ENCODE results near the gene NXPH1.

Gene NXPH1

GRCh38 chr7:8413600-8413999 lies 19.8 kb upstream of the NXPH1 start:
- Histone ChIP-seq H3K9me3 (ENCODE audit: control insufficient read depth, insufficient read depth, low read length) (no peaks in the 10 kb centered on the region), H3K9ac (ENCODE audit: low read depth, low read length) (no peak overlapping the region), H3K36me3 (ENCODE audit: control insufficient read depth, insufficient read depth, low read length) (no peaks in the 10 kb centered on the region), H3K27me3 (ENCODE audit: control insufficient read depth, insufficient read depth, low read length) (no peaks in the 10 kb centered on the region), H3K4me1 (ENCODE audit: control insufficient read depth, insufficient read depth, low read length) (peaks cover 4% of the 10 kb centered on the region), H3K4me3 (ENCODE audit: low read depth, low read length) (no peak overlapping the region)

DNA sequence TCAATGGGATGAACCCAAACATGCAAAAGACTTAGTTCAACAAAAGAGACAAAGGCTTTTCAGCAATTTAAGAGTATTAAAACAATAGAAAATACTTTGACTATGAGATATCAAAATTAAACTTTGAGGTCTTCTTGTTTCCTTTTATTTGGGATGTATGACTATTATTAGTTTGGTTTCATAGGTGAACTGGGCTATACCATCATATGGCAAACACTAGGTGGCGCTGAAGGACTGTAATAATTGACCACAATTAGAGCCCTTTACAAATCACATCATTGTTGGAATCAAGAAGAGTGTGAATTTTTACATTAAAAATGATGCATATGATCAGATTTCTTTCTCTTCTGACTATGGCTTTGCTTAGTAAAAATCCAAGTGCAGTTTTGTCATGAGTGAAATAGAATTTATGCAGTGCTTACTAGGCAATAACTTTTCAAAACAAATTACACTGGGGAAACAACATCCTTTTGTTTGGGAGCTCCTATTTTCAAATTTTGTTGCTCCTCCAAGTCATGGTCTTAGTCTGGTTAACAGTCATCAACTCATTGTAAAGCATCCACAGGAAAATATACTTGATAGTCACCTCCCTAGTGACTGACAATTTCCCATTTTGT lies 14.7 kb upstream of the NXPH1 start:
- H3K27me3 ChIP-seq (ENCODE audit: control insufficient read depth, insufficient read depth, low read length) = no peaks in the 10 kb centered on the region
- H3K9me3 ChIP-seq (ENCODE audit: control insufficient read depth, insufficient read depth, low read length) = no peaks in the 10 kb centered on the region
- no peaks in the 10 kb centered on the region for H3K36me3 ChIP-seq (ENCODE audit: control insufficient read depth, insufficient read depth, low read length)
- H3K4me3 ChIP-seq (ENCODE audit: low read depth, low read length) = no peak overlapping the region
- H3K9ac ChIP-seq (ENCODE audit: low read depth, low read length) = no peak overlapping the region
- no peaks in the 10 kb centered on the region for H3K4me1 ChIP-seq (ENCODE audit: control insufficient read depth, insufficient read depth, low read length)

DNA sequence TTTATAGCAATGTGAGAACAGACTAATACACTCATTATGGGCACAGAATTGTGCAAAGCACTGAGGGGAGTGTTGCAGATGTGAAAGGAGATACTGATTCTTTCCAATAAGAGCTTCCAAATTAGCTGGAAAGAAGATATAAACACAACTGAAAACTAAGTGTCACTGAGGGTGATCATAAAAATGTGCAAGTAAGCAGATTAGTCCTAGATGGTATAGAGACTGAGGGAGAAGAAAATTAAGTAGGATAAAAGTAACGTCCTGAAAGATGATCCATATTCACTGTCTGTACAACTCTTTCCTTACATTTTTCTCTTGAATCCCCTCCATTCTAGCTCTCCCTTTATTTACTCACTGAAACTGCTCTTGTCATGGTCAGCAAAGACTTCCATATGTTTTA lies 11.2 kb upstream of the NXPH1 start:
- Histone ChIP-seq H3K36me3 (ENCODE audit: control insufficient read depth, insufficient read depth, low read length) (no peaks in the 10 kb centered on the region), H3K4me3 (ENCODE audit: low read depth, low read length) (no peak overlapping the region), H3K9ac (ENCODE audit: low read depth, low read length) (no peak overlapping the region), H3K4me1 (ENCODE audit: control insufficient read depth, insufficient read depth, low read length) (no peaks in the 10 kb centered on the region), H3K9me3 (ENCODE audit: control insufficient read depth, insufficient read depth, low read length) (no peaks in the 10 kb centered on the region), H3K27me3 (ENCODE audit: control insufficient read depth, insufficient read depth, low read length) (peaks cover 10% of the 10 kb centered on the region)

GRCh38 chr7:8423057-8423456 lies 10.4 kb upstream of the NXPH1 start:
- H3K9ac ChIP-seq (ENCODE audit: low read depth, low read length) = no peak overlapping the region
- peaks cover 10% of the 10 kb centered on the region for H3K27me3 ChIP-seq (ENCODE audit: control insufficient read depth, insufficient read depth, low read length)
- H3K4me3 ChIP-seq (ENCODE audit: low read depth, low read length) = no peak overlapping the region
- no peaks in the 10 kb centered on the region for H3K9me3 ChIP-seq (ENCODE audit: control insufficient read depth, insufficient read depth, low read length)
- no peaks in the 10 kb centered on the region for H3K36me3 ChIP-seq (ENCODE audit: control insufficient read depth, insufficient read depth, low read length)
- no peaks in the 10 kb centered on the region for H3K4me1 ChIP-seq (ENCODE audit: control insufficient read depth, insufficient read depth, low read length)

DNA sequence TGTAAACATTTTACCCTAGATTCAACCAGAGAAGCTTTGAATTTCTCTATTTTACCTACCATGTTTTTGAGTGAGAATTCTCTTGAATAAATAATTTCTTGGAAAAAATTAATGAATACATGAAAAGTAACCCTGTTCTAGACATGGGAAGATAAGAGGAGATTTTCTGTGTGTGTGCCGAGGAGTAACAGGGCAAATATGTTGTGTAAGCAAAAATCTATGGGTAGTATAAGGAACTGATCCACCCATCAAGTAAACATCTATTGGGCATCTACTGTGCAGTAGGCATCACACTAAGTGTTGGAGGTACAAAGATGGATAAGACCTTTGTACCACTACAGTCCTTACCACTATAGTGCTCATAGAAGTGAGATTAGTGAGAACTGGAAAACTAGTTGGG lies 8.2 kb upstream of the NXPH1 start:
- no peak overlapping the region for H3K4me3 ChIP-seq (ENCODE audit: low read depth, low read length)
- peaks cover 16% of the 10 kb centered on the region for H3K27me3 ChIP-seq (ENCODE audit: control insufficient read depth, insufficient read depth, low read length)
- H3K4me1 ChIP-seq (ENCODE audit: control insufficient read depth, insufficient read depth, low read length) = no peaks in the 10 kb centered on the region
- no peak overlapping the region for H3K9ac ChIP-seq (ENCODE audit: low read depth, low read length)
- H3K9me3 ChIP-seq (ENCODE audit: control insufficient read depth, insufficient read depth, low read length) = no peaks in the 10 kb centered on the region
- no peaks in the 10 kb centered on the region for H3K36me3 ChIP-seq (ENCODE audit: control insufficient read depth, insufficient read depth, low read length)

DNA sequence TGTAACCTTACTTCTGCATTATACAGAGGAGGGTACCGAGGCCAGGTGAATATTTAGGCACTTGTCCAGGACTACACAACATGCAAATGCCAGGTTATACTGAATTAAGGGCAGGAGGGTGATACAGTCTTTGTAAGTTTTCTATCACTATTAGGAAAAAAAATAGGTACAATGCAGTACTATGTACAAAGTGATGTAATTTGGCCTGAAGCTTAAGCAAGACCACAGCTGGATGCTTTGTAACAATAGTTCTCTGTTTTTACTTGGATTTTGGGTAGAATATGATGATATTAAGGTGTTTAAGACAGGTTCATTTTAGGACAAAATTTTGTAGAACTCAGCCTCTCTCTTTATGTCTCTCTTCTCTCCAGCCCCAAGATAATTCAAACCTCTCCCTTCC lies 2.8 kb upstream of the NXPH1 start:
- H3K4me3 ChIP-seq (ENCODE audit: low read depth, low read length) = no peak overlapping the region
- H3K36me3 ChIP-seq (ENCODE audit: control insufficient read depth, insufficient read depth, low read length) = no peaks in the 10 kb centered on the region
- no peaks in the 10 kb centered on the region for H3K9me3 ChIP-seq (ENCODE audit: control insufficient read depth, insufficient read depth, low read length)
- peaks cover 69% of the 10 kb centered on the region for H3K27me3 ChIP-seq (ENCODE audit: control insufficient read depth, insufficient read depth, low read length)
- no peak overlapping the region for H3K9ac ChIP-seq (ENCODE audit: low read depth, low read length)
- no peaks in the 10 kb centered on the region for H3K4me1 ChIP-seq (ENCODE audit: control insufficient read depth, insufficient read depth, low read length)

DNA sequence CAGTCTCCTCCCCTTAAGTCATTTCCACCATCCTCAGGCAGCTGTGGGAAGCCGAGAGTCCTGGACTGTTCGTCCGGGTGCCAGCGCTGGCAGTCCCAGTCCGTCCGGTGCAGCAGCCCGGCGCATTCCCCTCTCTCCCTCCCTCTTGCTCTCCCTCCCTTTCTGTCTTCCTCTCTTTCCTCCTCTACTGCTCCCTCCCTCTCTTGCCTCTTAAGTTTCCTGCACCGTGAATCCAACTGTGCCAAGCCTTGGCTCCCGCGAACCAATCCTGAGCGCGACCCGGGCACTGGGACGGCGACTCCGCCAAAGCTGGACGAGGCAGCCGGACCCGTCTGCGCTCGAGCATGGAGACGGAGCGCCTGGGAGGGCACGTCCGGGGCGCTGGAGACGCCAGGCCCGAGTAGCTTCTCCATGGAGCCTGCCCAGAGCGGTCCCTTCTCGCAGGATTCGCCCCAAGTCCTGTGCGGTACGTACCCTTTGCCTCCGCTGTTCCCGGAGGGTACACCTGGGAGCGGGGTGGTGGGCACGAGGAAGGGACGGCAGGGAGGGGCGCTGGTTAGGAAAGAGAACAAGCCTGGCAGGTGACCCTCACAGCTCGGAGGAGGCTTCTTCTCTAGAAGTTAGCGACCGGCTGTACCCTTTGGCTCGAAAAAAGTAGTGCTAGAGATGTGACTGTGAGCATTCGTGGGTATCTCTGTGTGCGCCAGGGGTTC lies 1.0 kb downstream of the NXPH1 start:
- Histone ChIP-seq H3K4me1 (ENCODE audit: control insufficient read depth, insufficient read depth, low read length) (peaks cover 5% of the 10 kb centered on the region), H3K9ac (ENCODE audit: low read depth, low read length) (no peak overlapping the region), H3K9me3 (ENCODE audit: control insufficient read depth, insufficient read depth, low read length) (no peaks in the 10 kb centered on the region), H3K36me3 (ENCODE audit: control insufficient read depth, insufficient read depth, low read length) (no peaks in the 10 kb centered on the region), H3K4me3 (ENCODE audit: low read depth, low read length) (peak overlapping the region; percentile 69), H3K27me3 (ENCODE audit: control insufficient read depth, insufficient read depth, low read length) (peaks cover 93% of the 10 kb centered on the region)

- peak overlapping the region; percentile 69 for H3K4me3 ChIP-seq (ENCODE audit: low read depth, low read length)
- H3K36me3 ChIP-seq (ENCODE audit: control insufficient read depth, insufficient read depth, low read length) = no peaks in the 10 kb centered on the region
- no peak overlapping the region for H3K9ac ChIP-seq (ENCODE audit: low read depth, low read length)
Observed at GRCh38 chr7:8435095-8435494, 1.7 kb downstream of the NXPH1 start.

GRCh38 chr7:8435590-8436545 lies 2.5 kb downstream of the NXPH1 start:
- H3K9me3 ChIP-seq (ENCODE audit: control insufficient read depth, insufficient read depth, low read length) = no peaks in the 10 kb centered on the region
- H3K9ac ChIP-seq (ENCODE audit: low read depth, low read length) = no peak overlapping the region
- H3K27me3 ChIP-seq (ENCODE audit: control insufficient read depth, insufficient read depth, low read length) = peaks cover 99% of the 10 kb centered on the region
- H3K4me1 ChIP-seq (ENCODE audit: control insufficient read depth, insufficient read depth, low read length) = peaks cover 5% of the 10 kb centered on the region
- peak overlapping the region; percentile 35 for H3K4me3 ChIP-seq (ENCODE audit: low read depth, low read length)
- no peaks in the 10 kb centered on the region for H3K36me3 ChIP-seq (ENCODE audit: control insufficient read depth, insufficient read depth, low read length)

More at GRCh38 chr7:8435095-8435494, 1.7 kb downstream of the NXPH1 start:
- Histone ChIP-seq H3K27me3 (ENCODE audit: control insufficient read depth, insufficient read depth, low read length) (peaks cover 99% of the 10 kb centered on the region), H3K4me1 (ENCODE audit: control insufficient read depth, insufficient read depth, low read length) (peaks cover 5% of the 10 kb centered on the region), H3K9me3 (ENCODE audit: control insufficient read depth, insufficient read depth, low read length) (no peaks in the 10 kb centered on the region)

DNA sequence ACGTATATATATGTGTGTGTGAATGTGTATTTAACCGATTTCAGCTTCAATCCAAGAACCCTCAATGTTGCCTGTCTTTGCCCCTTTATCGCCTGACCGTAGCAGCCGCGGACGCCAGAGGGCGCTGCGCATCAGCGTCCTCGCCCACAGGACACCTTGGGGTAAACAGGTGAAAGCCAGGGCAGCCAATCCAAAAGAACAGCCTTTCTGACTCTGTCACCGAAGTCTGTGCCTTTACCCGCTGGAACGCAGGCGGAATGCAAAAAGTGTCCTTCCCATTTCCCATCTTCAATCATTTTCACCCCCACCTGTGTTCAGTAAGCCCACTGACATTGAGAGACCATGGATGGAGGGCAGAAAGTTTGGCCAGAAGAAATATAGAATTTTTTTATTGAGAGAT lies 3.6 kb downstream of the NXPH1 start:
- H3K36me3 ChIP-seq (ENCODE audit: control insufficient read depth, insufficient read depth, low read length) = no peaks in the 10 kb centered on the region
- peak overlapping the region; percentile 50 for H3K4me3 ChIP-seq (ENCODE audit: low read depth, low read length)
- no peak overlapping the region for H3K9ac ChIP-seq (ENCODE audit: low read depth, low read length)
- H3K9me3 ChIP-seq (ENCODE audit: control insufficient read depth, insufficient read depth, low read length) = no peaks in the 10 kb centered on the region
- peaks cover 11% of the 10 kb centered on the region for H3K4me1 ChIP-seq (ENCODE audit: control insufficient read depth, insufficient read depth, low read length)
- peaks cover 96% of the 10 kb centered on the region for H3K27me3 ChIP-seq (ENCODE audit: control insufficient read depth, insufficient read depth, low read length)

DNA sequence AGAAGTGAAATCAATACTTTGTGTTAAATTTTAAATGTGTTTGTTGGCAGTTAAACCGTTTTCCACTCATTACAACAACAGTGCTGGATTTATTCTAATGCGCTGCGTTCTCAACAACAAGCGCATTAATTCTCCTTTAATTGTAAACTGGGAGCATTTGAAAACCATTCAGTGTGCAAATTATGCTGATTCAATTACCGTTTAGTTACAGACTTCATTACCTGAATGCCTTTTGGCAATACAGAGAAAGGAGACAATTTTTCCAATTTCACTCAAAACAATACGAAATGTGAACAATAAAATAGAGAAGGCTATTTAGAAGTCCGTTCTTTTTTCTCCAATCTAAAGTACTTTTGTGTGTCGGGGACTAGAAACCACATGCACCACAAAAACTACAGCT lies 4.2 kb downstream of the NXPH1 start:
- H3K36me3 ChIP-seq (ENCODE audit: control insufficient read depth, insufficient read depth, low read length) = no peaks in the 10 kb centered on the region
- H3K4me1 ChIP-seq (ENCODE audit: control insufficient read depth, insufficient read depth, low read length) = peaks cover 11% of the 10 kb centered on the region
- H3K27me3 ChIP-seq (ENCODE audit: control insufficient read depth, insufficient read depth, low read length) = peaks cover 93% of the 10 kb centered on the region

More for the DNA sequence above, 4.2 kb downstream of the NXPH1 start:
- Histone ChIP-seq H3K4me3 (ENCODE audit: low read depth, low read length) (peak overlapping the region; percentile 50), H3K9ac (ENCODE audit: low read depth, low read length) (no peak overlapping the region), H3K9me3 (ENCODE audit: control insufficient read depth, insufficient read depth, low read length) (no peaks in the 10 kb centered on the region)
